Measurements from ENCODE around the gene DNPH1. TPM values are rescaled to one million over a fixed set of nuclear protein-coding genes. Genes with fewer than 3 reads are reported as not detected.
A peak's percentile ranks its signal among the peaks of the same experiment; 100 is the strongest.

The DNPH1 gene
- total and polyA plus RNA-seq, 9 of the 15 experiments (the other 6 are each of a cell fraction or from before 2014, with no cell fraction given): 7.3 to 300 (median 68.7) TPM

GRCh38 chr6:43246301-43247113 lies 17.2 kb upstream of the DNPH1 start (continued):
- TF ChIP-seq ZNF232 (CRISPR knock-in tag; IDR thresholded peaks at IDR 0.05) (no peak), ZNF696 (CRISPR knock-in tag; conservative IDR thresholded peaks at IDR 0.05) (no peak), PRMT5 (CRISPR knock-in tag; IDR thresholded peaks at IDR 0.05) (no peak), FOXK1 (CRISPR knock-in tag; IDR thresholded peaks at IDR 0.05; ENCODE audit: borderline replicate concordance) (0 out of 2 replicates have a peak, but pooled peaks have one; percentile 35), HSF4 (CRISPR knock-in tag; IDR thresholded peaks at IDR 0.05; ENCODE audit: borderline replicate concordance) (no peak), MNT (conservative IDR thresholded peaks at IDR 0.05) (peak; percentile 73 to 77; a peak in 3 of 4 replicates), ELF4 (CRISPR knock-in tag; IDR thresholded peaks at IDR 0.05) (no peak), GTF2F1 (IDR thresholded peaks at IDR 0.05; ENCODE audit: low read depth, low read length) (no peak), MBD2 (IDR thresholded peaks at IDR 0.05; ENCODE audit: borderline replicate concordance, low read depth) (no peak), PRPF4 (IDR thresholded peaks at IDR 0.05; ENCODE audit: insufficient read depth, low read depth, low read length, poor library complexity, severe bottlenecking) (no peak), KLF10 (CRISPR knock-in tag; IDR thresholded peaks at IDR 0.05) (no peak), LEF1 (IDR thresholded peaks at IDR 0.05) (no peak), ZNF23 (CRISPR knock-in tag; IDR thresholded peaks at IDR 0.05) (no peak), HMBOX1 (IDR thresholded peaks at IDR 0.05) (no peak), JUNB (CRISPR knock-in tag; conservative IDR thresholded peaks at IDR 0.05) (no peak), ZBTB43 (CRISPR knock-in tag; IDR thresholded peaks at IDR 0.05) (no peak), SMC3 (conservative IDR thresholded peaks at IDR 0.05; ENCODE audit: insufficient read depth, low read depth, low read length) (no peak)
- TF ChIP-seq, protein P1, sequence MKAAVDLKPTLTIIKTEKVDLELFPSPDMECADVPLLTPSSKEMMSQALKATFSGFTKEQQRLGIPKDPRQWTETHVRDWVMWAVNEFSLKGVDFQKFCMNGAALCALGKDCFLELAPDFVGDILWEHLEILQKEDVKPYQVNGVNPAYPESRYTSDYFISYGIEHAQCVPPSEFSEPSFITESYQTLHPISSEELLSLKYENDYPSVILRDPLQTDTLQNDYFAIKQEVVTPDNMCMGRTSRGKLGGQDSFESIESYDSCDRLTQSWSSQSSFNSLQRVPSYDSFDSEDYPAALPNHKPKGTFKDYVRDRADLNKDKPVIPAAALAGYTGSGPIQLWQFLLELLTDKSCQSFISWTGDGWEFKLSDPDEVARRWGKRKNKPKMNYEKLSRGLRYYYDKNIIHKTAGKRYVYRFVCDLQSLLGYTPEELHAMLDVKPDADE (conservative IDR thresholded peaks at IDR 0.05; ENCODE audit: control insufficient read depth, low read depth, low read length): no peak
- TF ChIP-seq, protein P2, sequence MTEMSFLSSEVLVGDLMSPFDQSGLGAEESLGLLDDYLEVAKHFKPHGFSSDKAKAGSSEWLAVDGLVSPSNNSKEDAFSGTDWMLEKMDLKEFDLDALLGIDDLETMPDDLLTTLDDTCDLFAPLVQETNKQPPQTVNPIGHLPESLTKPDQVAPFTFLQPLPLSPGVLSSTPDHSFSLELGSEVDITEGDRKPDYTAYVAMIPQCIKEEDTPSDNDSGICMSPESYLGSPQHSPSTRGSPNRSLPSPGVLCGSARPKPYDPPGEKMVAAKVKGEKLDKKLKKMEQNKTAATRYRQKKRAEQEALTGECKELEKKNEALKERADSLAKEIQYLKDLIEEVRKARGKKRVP (CRISPR knock-in tag; IDR thresholded peaks at IDR 0.05): no peak
- TF ChIP-seq, protein P3, sequence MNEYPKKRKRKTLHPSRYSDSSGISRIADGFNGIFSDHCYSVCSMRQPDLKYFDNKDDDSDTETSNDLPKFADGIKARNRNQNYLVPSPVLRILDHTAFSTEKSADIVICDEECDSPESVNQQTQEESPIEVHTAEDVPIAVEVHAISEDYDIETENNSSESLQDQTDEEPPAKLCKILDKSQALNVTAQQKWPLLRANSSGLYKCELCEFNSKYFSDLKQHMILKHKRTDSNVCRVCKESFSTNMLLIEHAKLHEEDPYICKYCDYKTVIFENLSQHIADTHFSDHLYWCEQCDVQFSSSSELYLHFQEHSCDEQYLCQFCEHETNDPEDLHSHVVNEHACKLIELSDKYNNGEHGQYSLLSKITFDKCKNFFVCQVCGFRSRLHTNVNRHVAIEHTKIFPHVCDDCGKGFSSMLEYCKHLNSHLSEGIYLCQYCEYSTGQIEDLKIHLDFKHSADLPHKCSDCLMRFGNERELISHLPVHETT (CRISPR knock-in tag; conservative IDR thresholded peaks at IDR 0.05 in 1 of 2, IDR thresholded peaks at IDR 0.05 in 1 of 2): no peak
